ENCODE data around the gene HS3ST4. TPM values are rescaled to one million over a fixed set of nuclear protein-coding genes. Genes with fewer than 3 reads are reported as not detected.

The HS3ST4 gene
- under 1 TPM; 0.39 to 0.49 (median 0.47) TPM for polyA plus RNA-seq (ENCODE audit: insufficient read length in 4 of 4)

- DNase-seq (ENCODE audit: low read depth in 4 of 4, low spot score in 3 of 4) = no peak
These were observed at the start of gene HS3ST4 for GRCh38 chr16:25691519-25692091. HS3ST4 (plus strand) TSS chr16:25691959.

DNA sequence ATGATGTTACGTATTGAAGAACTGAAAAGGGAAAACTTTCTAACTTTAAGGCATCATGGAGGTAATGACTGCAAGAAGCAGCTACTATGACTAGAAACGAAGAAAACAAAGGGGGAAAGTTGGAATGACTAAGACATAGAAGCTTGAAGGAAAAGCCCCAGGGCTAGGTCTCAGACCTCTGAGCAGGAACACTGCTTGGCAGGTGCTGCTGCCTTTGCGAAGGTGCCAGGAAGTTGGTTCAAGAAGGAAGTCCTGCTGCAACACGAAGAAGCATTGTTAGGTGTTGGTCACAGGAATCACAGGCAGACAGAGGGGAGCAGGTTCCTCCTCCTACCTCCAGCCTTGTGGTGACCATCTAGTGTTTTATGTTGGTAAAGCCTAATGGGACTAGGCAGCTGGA lies 48.1 kb upstream of the HS3ST4 start:
- no peak for DNase-seq (ENCODE audit: low read depth in 4 of 4, low spot score in 3 of 4)

DNA sequence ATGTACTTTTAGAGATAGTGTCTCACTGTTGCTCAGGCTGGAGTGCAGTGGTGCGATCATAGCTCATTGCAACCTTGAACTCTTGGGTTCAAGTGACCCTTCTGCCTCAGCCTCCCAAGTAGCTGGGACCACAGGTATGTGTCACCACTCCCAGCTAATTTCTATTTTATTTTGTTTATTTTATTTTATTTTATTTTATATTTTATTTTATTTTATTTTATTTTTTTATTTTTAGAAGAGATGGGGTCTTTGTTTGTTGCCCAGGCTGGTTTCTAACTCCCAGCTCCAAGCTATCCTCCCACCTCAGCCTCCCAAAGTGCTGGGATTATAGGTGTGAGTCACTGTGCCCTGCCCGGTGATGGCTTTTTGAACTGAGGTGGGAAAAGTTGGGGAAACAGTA lies 35.1 kb upstream of the HS3ST4 start:
- no peak for DNase-seq (ENCODE audit: low read depth in 4 of 4, low spot score in 3 of 4)

DNA sequence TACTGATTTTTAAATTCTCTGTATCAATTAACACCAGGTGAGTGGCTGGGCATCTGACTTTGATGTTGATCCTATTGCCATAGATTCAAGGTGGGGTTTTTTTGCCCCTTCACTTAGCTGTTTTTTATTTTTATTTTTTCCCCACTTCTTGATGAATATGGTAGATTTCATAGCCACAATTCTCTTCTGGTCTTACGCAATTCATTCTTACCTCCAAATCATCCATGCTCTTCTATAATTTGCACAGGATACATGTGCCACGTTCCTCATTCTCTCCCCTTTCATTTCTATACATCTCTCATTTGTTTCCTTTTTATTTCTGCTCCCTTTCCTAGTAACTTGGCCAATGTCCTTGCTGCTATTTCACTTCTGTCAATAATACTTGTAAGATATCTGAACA lies 14.9 kb upstream of the HS3ST4 start:
- DNase-seq (ENCODE audit: low read depth in 4 of 4, low spot score in 3 of 4) = no peak

DNA sequence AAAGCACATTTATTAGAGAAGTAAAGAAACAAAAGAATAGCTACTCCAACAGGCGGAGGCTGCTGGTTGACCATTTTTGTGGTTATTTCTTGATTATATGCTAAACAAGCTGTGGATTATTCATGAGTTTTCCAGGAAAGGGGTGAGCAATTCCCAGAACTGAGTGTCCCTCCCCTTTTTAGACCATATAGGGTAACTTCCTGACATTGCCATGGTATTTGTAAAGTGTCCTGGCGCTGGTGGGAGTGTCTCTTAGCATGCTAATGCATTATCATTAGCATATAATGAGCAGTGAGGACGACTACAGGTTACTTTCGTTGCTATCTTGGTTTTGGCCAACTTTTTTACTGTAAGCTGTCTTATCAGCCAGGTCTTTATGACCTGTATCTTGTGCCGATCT lies 12.2 kb upstream of the HS3ST4 start:
- DNase-seq (ENCODE audit: low read depth in 4 of 4, low spot score in 3 of 4) = no peak

DNA sequence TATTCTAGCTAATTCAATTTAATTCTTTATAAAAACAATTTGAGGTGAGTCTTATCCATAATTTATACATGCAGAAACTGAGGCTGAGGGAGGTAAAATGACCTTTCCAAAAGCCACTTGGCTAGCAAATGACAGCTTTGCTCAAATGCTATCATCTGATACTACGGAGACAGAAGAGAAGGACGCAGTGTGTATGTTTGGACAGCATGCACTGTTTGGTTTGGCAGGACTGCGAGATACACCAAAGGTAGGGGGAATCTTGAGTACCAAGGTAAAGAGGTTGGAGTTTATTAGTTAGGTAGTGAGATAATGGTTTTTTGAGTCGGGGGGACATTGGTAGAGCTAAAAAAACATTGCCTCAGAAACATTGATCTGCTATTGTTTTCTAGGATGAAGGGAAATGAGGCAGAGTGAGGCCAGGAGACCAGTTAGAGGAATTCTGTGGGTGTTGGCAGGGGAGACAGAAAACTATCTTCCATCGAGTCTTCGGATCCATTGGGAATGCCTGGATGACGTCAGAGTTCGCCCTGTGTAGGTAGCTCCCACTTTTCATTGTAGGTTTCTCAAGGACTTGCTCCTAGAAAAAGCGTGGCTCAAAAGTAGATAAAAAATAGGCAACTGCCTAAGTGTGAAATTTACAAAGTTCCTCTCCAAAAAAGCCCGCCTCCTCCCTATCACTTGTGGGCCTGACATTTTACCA lies 2.5 kb upstream of the HS3ST4 start:
- no peak for DNase-seq (ENCODE audit: low read depth in 4 of 4, low spot score in 3 of 4)

DNA sequence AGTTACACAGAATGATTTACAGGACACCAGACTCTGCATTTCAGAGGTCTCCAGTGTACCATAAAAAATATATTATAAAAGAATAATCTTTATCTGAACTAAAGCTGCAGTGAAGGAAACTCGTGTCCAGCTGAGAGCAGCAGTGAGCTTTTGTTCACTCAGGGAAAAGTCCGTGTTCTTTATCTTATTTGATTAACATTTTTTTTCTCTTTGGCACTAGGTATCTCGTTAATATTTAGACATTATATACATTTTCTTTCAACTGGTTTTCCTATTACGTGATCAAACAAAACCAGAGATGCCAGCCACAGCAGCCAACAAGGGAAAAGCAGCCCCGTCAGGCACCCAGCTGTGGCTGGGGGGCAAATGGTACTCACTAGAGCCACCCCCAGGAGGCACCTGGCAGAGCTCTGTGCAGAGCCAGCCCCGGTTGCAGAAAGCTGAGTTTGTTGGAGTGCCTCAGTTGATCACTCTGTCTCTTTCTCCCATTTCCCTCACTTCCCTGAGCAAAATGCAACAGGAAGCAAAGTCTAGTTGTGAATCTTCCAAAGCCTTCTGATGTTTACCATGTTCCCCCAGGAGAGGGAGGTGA lies 1.1 kb upstream of the HS3ST4 start:
- no peak for DNase-seq (ENCODE audit: low read depth in 4 of 4, low spot score in 3 of 4)

DNA sequence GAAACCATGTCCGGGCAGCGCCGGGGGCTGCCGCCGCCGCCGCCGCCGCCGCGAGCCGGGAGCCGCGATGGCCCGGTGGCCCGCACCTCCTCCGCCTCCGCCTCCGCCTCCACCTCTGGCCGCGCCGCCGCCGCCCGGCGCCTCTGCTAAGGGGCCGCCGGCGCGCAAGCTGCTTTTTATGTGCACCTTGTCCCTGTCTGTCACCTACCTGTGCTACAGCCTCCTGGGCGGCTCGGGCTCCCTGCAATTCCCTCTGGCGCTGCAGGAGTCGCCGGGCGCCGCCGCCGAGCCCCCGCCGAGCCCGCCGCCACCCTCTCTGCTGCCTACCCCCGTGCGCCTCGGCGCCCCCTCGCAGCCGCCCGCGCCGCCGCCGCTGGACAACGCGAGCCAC lies 587 bp downstream of the HS3ST4 start:
- no peak for DNase-seq (ENCODE audit: low read depth in 4 of 4, low spot score in 3 of 4)

- no peak for DNase-seq (ENCODE audit: low read depth in 4 of 4, low spot score in 3 of 4)
These were observed 1.2 kb downstream of the HS3ST4 start for GRCh38 chr16:25692742-25693508.

DNA sequence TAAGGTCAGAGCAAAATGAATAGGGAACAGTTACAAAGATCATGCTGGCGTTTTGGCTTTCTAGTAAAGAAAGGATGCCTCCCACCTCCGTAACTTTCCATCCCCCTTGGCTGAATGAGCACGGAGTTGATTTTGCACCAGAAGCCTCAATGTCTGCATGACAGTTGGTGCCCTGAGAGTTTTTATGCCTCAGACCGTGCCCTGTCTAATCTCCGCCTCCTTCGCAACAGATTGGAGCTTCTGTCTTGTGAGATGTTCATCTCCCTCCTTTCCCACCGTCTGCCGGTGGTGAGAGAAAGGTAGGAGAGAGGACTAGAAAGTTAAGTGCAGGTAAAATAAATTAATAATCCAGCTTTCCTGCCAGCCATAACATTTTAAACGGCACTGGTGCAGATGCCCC lies 1.9 kb downstream of the HS3ST4 start:
- no peak for DNase-seq (ENCODE audit: low read depth in 4 of 4, low spot score in 3 of 4)

DNA sequence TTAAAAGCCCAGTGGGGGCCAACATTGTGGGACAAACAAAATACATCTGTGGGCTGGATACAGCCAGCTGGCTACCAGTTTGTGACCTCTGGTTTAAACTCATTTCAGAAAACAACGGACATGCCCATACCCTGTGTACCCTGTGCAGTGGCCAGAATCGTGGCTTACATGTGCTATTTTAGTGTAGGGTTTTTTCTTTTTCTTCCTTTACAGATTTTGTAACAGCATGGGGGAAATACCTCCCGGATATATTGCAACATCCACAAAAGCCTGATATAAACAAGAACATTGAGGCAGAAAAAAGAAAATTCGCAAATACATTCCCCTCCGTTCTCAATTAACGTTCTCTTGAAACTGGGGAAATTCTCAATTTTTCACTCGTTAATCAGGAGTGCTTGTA lies 7.3 kb downstream of the HS3ST4 start:
- no peak for DNase-seq (ENCODE audit: low read depth in 4 of 4, low spot score in 3 of 4)

DNA sequence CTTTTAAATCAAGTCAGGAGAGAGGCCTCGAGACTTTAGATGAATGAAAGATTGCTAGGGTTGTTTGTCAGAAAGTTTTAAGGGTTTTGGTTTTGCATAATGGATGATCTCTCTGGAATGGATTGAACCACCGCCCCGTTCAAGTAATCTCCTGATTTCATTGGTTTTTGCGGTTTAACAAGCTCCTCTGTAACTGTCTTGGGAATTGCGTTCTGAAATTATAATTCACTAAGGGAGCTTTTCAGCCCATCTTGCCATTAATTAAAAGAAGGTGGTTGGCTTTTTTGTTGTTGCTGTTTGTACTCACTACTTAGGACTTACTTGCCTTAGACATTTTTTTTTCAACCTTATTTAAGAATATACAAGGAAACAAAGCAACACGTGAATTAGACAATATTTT lies 8.8 kb downstream of the HS3ST4 start:
- no peak for DNase-seq (ENCODE audit: low read depth in 4 of 4, low spot score in 3 of 4)

DNA sequence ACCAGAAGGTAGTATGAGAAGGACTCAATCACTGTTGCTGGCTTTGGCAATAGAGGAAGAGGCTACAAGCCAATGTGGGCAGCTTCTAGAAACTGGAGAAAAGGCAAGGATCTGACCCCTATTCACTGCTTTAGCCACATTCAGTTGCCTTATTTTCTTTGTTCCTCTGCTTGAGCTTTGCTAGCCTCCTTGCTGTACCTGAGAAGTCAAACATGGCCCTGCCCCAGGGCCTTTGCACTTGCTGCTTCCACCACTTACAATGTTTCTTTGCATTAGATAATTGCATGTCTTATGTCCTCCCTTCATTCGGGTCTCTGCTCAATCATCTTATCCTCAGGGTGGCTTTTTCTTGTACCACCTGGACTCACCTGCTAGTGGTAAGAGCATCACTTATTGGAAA lies 15.8 kb downstream of the HS3ST4 start:
- no peak for DNase-seq (ENCODE audit: low read depth in 4 of 4, low spot score in 3 of 4)

DNA sequence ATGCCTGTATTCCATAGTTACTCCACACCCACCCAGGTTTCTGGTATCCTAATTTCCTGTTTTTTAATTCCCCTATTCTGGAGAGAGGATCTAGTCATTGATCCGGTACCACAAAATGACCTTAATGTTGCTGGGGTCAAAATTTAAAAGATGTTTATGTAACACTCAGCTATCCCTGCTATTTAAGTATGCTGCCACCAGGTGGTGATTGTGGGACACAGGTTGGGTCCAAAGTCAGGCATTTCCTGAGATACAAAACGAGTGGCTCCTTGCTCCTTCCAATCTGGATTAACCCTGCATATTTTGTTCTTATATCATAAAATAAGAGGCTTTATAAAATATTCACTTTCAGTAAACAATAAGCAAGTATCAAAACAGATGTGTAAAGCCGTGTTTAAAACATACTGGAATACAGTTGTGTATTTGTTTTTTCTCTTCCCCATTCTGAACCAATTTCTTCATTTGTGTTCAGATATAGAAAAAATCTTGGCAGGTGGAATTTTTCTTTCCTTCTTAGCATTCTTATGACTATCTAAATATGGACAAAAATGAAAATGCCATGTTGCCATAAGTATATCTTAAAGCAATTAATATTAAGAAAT lies 16.3 kb downstream of the HS3ST4 start:
- DNase-seq (ENCODE audit: low read depth in 4 of 4, low spot score in 3 of 4) = no peak

GRCh38 chr16:25709213-25709612 lies 17.5 kb downstream of the HS3ST4 start:
- no peak for DNase-seq (ENCODE audit: low read depth in 4 of 4, low spot score in 3 of 4)

- DNase-seq (ENCODE audit: low read depth in 4 of 4, low spot score in 3 of 4) = no peak
These were observed 22.2 kb downstream of the HS3ST4 start for GRCh38 chr16:25713785-25714570.

GRCh38 chr16:25716186-25716585 lies 24.4 kb downstream of the HS3ST4 start:
- DNase-seq (ENCODE audit: low read depth in 4 of 4, low spot score in 3 of 4) = no peak

- no peak for DNase-seq (ENCODE audit: low read depth in 4 of 4, low spot score in 3 of 4)
These were observed 29.7 kb downstream of the HS3ST4 start for GRCh38 chr16:25721439-25721838.

GRCh38 chr16:25726430-25727098 lies 34.8 kb downstream of the HS3ST4 start:
- no peak for DNase-seq (ENCODE audit: low read depth in 4 of 4, low spot score in 3 of 4)

Data from left renal pelvis (tissue), 4 donors.